GM23338 (cell line): ENCODE results near the gene PHF21A. TPM values are rescaled to one million over a fixed set of nuclear protein-coding genes. Genes with fewer than 3 reads are reported as not detected.

Experiments used
- ATAC-seq: fragments of 200-7000 bp; cut with Tn5 transposase; 3 replicates; pipeline ENCODE4 v1.9.1; 2020
- DNase-seq: peaks from one replicate; pipeline ENCODE4 v3.0.0-alpha.2; 2015; ENCODE audit warnings: low spot score
- H2AFZ ChIP-seq: fragments of 200-600 bp; sonication (generic); 2 replicates; pipeline ENCODE4 v1.8.0; 2016; ENCODE audit warnings: antibody characterized with exemption, mild to moderate bottlenecking, moderate library complexity
- H3F3A ChIP-seq: fragments of 200-600 bp; sonication (generic); replicated peaks from 2 replicates; pipeline ENCODE4 v1.8.0; 2017; ENCODE audit warnings: antibody characterized with exemption, mixed run types, low read depth
- H3K27ac ChIP-seq: fragments of 200-600 bp; sonication (generic); 2 replicates; pipeline ENCODE4 v1.6.1; 2016; ENCODE audit warnings: low read depth
- H3K27me3 ChIP-seq: fragments of 200-600 bp; sonication (generic); 2 replicates; pipeline ENCODE4 v1.8.0; 2016; ENCODE audit warnings: mild to moderate bottlenecking, mixed run types, moderate library complexity; ENCODE audit not compliant: insufficient read depth
- H3K36me3 ChIP-seq: fragments of 200-600 bp; sonication (generic); 2 replicates; pipeline ENCODE4 v1.8.0; 2016; ENCODE audit warnings: mild to moderate bottlenecking; ENCODE audit not compliant: insufficient read depth
- H3K4me1 ChIP-seq: fragments of 200-600 bp; sonication (generic); 2 replicates; pipeline ENCODE4 v1.8.0; 2016; ENCODE audit warnings: mild to moderate bottlenecking, moderate library complexity; ENCODE audit not compliant: insufficient read depth
- H3K4me2 ChIP-seq: fragments of 200-600 bp; sonication (generic); 2 replicates; pipeline ENCODE4 v1.7.1; 2017; ENCODE audit warnings: mixed run types
- H3K4me3 ChIP-seq: fragments of 200-600 bp; sonication (generic); 2 replicates; pipeline ENCODE4 v1.6.1; 2016; ENCODE audit warnings: mixed run types
- H3K79me2 ChIP-seq: fragments of 200-600 bp; sonication (generic); replicated peaks from 2 replicates; pipeline ENCODE4 v1.8.0; 2017; ENCODE audit warnings: mild to moderate bottlenecking; ENCODE audit not compliant: insufficient read depth
- H3K9me2 ChIP-seq: fragments of 200-600 bp; sonication (generic); 2 replicates; pipeline ENCODE4 v1.8.0; 2017; ENCODE audit not compliant: insufficient read depth
- H4K20me1 ChIP-seq: fragments of 200-600 bp; sonication (generic); replicated peaks from 2 replicates; pipeline ENCODE4 v1.8.0; 2017; ENCODE audit warnings: mild to moderate bottlenecking; ENCODE audit not compliant: insufficient read depth
- H3K27ac Mint-ChIP-seq: 2 replicates; pipeline ENCODE4 v1.8.0; 2020; ENCODE audit warnings: inconsistent platforms, mild to moderate bottlenecking, moderate library complexity, mixed read lengths
- H3K27me3 Mint-ChIP-seq: 3 replicates; pipeline ENCODE4 v1.8.0; 2022; ENCODE audit warnings: low read depth, mild to moderate bottlenecking, moderate library complexity, mixed read lengths, inconsistent platforms; ENCODE audit not compliant: insufficient read depth, poor library complexity
- H3K36me3 Mint-ChIP-seq: 3 replicates; pipeline ENCODE4 v1.8.0; 2021; ENCODE audit warnings: low read depth, mild to moderate bottlenecking, inconsistent platforms, moderate library complexity, mixed read lengths
- H3K4me1 Mint-ChIP-seq: 3 replicates; pipeline ENCODE4 v1.8.0; 2020; ENCODE audit warnings: mild to moderate bottlenecking, inconsistent platforms, mixed read lengths
- H3K4me3 Mint-ChIP-seq: 3 replicates; pipeline ENCODE4 v1.8.0; 2021; ENCODE audit warnings: moderate library complexity, mild to moderate bottlenecking, inconsistent platforms, mixed read lengths
- H3K9me3 Mint-ChIP-seq: 3 replicates; pipeline ENCODE4 v1.8.0; 2020; ENCODE audit warnings: moderate library complexity, mild to moderate bottlenecking, inconsistent platforms, mixed read lengths
- CREB1 ChIP-seq: fragments of 250-450 bp; sonication (Bioruptor Pico); IDR thresholded peaks from 2 replicates; pipeline ENCODE4 v1.5.0; 2020; ENCODE audit warnings: low read depth, mild to moderate bottlenecking, moderate library complexity
- EZH2 ChIP-seq: fragments of 200-600 bp; sonication (generic); IDR thresholded peaks from one replicate; pipeline ENCODE4 v1.8.0; 2017; ENCODE audit warnings: antibody characterized with exemption, mild to moderate bottlenecking, low read depth; ENCODE audit not compliant: unreplicated experiment
- JUNB ChIP-seq: IDR thresholded peaks from one replicate; pipeline ENCODE4 v1.6.1; 2016; ENCODE audit warnings: antibody characterized with exemption; ENCODE audit not compliant: unreplicated experiment
- NANOG ChIP-seq: IDR thresholded peaks from 2 replicates; pipeline ENCODE4 v1.6.1; 2016; ENCODE audit warnings: antibody characterized with exemption, borderline replicate concordance
- POLR2AphosphoS5 ChIP-seq: IDR thresholded peaks from 2 replicates; pipeline ENCODE4 v1.6.1; 2016; ENCODE audit warnings: antibody characterized with exemption, low read depth
- ZNF331 ChIP-seq: fragments of 250-450 bp; sonication (Bioruptor Pico); IDR thresholded peaks from 2 replicates; pipeline ENCODE4 v1.5.0; 2020; ENCODE audit warnings: low read depth, mild to moderate bottlenecking, moderate library complexity
- polyA plus RNA-seq: library from polyadenylated mRNA; unstranded; fragments of >200 nt; fragmentation: Nextera tagmentation; extraction: Ambion mirVana; gene quantifications from 2 replicates; pipeline ENCODE4 v1.2.1, GENCODE V29; 2016
- total RNA-seq: library from RNA; depleted of rRNA; stranded (reverse); fragments of >200 nt; shearing (Covaris generic); gene quantifications from 2 replicates; pipeline ENCODE4 v1.2.3, GENCODE V29; 2014
- TF ChIP-seq, protein P1 (sequence below): IDR thresholded peaks from 2 replicates; pipeline ENCODE4 v1.6.1; 2016; ENCODE audit warnings: antibody characterized with exemption
- TF ChIP-seq, protein P2 (sequence below), 2 experiments: fragments of 200-600 bp in 1 of 2; sonication (generic) in 1 of 2; conservative IDR thresholded peaks; 2 replicates each; pipeline versions ENCODE4 v1.5.1 to v1.6.1; 2016 to 2017; ENCODE audit warnings: antibody characterized with exemption in 2 of 2, low read depth in 2 of 2, mild to moderate bottlenecking in 2 of 2, moderate library complexity in 1 of 2

PHF21A gene
- total and polyA plus RNA-seq, 2 experiments from 2014 or later = 21.7 to 23.6 TPM

DNA sequence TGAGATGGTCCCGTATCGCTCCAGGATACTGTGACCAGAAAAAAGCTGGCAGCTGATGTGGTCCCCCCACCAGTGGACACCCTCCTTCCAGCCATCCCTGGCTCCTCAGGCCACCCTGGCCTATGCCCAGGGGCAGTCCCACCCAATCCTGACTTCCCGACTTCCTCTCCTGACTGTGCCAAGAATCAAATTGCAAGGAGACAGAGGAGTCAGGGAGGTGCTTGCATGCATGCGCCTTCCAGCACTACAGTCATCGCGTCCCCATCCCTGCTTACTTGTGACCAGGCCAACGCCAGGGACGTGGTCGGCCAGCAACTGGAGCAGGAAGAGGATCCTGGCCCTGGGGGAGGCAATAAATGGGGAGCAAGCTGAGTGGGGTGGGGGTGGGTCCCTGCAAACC lies 210.6 kb downstream of the PHF21A start:
- Histone ChIP-seq H2AFZ (no peak overlapping the region), H3K4me3 (no peak overlapping the region), H3F3A (no peaks in the 10 kb centered on the region), H3K4me1 (no peaks in the 10 kb centered on the region), H3K4me2 (no peak overlapping the region), H3K27ac (no peak overlapping the region), H3K36me3 (no peaks in the 10 kb centered on the region), H3K27me3 (no peaks in the 10 kb centered on the region), H3K9me2 (no peaks in the 10 kb centered on the region), H3K79me2 (no peaks in the 10 kb centered on the region), H4K20me1 (peaks cover 8% of the 10 kb centered on the region; the same call in 1 of the 2 replicates)
- H3K4me1 Mint-ChIP-seq = no peaks in the 10 kb centered on the region; the same call in 2 of the 3 replicates
- H3K27ac Mint-ChIP-seq = no peak overlapping the region
- peaks cover 8% of the 10 kb centered on the region; the same call in 2 of the 3 replicates for H3K36me3 Mint-ChIP-seq
- TF ChIP-seq ZNF331 (CRISPR knock-in tag) (no peak), POLR2AphosphoS5 (no peak), EZH2 (no peak), JUNB (no peak), NANOG (no peak)
- no peaks in the 10 kb centered on the region for H3K9me3 Mint-ChIP-seq
- ATAC-seq = no peak
- DNase-seq = no peak
- peaks cover 16% of the 10 kb centered on the region for H3K27me3 Mint-ChIP-seq
- no peak overlapping the region for H3K4me3 Mint-ChIP-seq

- Mint-ChIP-seq H3K4me3 (no peak overlapping the region), H3K9me3 (no peaks in the 10 kb centered on the region), H3K36me3 (peaks cover 10% of the 10 kb centered on the region), H3K27ac (no peak overlapping the region), H3K27me3 (peaks cover 20% of the 10 kb centered on the region), H3K4me1 (no peaks in the 10 kb centered on the region; the same call in 2 of the 3 replicates)
- no peak for ATAC-seq
- H3K4me3 ChIP-seq = no peak overlapping the region
- no peaks in the 10 kb centered on the region for H3K79me2 ChIP-seq
- no peak overlapping the region for H2AFZ ChIP-seq
- no peaks in the 10 kb centered on the region for H3K9me2 ChIP-seq
- no peaks in the 10 kb centered on the region for H3K36me3 ChIP-seq
- H3F3A ChIP-seq = no peaks in the 10 kb centered on the region
- no peaks in the 10 kb centered on the region for H3K27me3 ChIP-seq
- H3K4me2 ChIP-seq = no peak overlapping the region
- peaks cover 8% of the 10 kb centered on the region; the same call in 1 of the 2 replicates for H4K20me1 ChIP-seq
- no peaks in the 10 kb centered on the region for H3K4me1 ChIP-seq
- DNase-seq = no peak
- no peak overlapping the region for H3K27ac ChIP-seq
- TF ChIP-seq, protein P1, sequence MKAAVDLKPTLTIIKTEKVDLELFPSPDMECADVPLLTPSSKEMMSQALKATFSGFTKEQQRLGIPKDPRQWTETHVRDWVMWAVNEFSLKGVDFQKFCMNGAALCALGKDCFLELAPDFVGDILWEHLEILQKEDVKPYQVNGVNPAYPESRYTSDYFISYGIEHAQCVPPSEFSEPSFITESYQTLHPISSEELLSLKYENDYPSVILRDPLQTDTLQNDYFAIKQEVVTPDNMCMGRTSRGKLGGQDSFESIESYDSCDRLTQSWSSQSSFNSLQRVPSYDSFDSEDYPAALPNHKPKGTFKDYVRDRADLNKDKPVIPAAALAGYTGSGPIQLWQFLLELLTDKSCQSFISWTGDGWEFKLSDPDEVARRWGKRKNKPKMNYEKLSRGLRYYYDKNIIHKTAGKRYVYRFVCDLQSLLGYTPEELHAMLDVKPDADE = no peak
- TF ChIP-seq, protein P2, sequence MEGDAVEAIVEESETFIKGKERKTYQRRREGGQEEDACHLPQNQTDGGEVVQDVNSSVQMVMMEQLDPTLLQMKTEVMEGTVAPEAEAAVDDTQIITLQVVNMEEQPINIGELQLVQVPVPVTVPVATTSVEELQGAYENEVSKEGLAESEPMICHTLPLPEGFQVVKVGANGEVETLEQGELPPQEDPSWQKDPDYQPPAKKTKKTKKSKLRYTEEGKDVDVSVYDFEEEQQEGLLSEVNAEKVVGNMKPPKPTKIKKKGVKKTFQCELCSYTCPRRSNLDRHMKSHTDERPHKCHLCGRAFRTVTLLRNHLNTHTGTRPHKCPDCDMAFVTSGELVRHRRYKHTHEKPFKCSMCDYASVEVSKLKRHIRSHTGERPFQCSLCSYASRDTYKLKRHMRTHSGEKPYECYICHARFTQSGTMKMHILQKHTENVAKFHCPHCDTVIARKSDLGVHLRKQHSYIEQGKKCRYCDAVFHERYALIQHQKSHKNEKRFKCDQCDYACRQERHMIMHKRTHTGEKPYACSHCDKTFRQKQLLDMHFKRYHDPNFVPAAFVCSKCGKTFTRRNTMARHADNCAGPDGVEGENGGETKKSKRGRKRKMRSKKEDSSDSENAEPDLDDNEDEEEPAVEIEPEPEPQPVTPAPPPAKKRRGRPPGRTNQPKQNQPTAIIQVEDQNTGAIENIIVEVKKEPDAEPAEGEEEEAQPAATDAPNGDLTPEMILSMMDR (conservative IDR thresholded peaks at IDR 0.05; ENCODE audit: low read depth in 2 of 2) = 0 out of 4 replicates have a peak, but pooled peaks of 1 of the 2 experiments have one; percentile 2
- no peak for TF ChIP-seq CREB1
Measured at GRCh38 chr11:45909594-45910475, 211.4 kb downstream of the PHF21A start.
